AG10803 (cell line): ENCODE results near the gene ZSCAN21.

Experiments used
- DNase-seq: peaks from one replicate; pipeline ENCODE4 v3.0.0; 2010; ENCODE audit warnings: low read depth
- H3K4me3 ChIP-seq: 2 replicates; pipeline ENCODE4 v1.5.1; 2011; ENCODE audit warnings: mild to moderate bottlenecking, low read length, control low read depth
- CTCF ChIP-seq: conservative IDR thresholded peaks from 2 replicates; pipeline ENCODE4 v1.5.1; 2011; ENCODE audit warnings: mild to moderate bottlenecking, low read length, control low read depth, inconsistent platforms

ZSCAN21 gene

DNA sequence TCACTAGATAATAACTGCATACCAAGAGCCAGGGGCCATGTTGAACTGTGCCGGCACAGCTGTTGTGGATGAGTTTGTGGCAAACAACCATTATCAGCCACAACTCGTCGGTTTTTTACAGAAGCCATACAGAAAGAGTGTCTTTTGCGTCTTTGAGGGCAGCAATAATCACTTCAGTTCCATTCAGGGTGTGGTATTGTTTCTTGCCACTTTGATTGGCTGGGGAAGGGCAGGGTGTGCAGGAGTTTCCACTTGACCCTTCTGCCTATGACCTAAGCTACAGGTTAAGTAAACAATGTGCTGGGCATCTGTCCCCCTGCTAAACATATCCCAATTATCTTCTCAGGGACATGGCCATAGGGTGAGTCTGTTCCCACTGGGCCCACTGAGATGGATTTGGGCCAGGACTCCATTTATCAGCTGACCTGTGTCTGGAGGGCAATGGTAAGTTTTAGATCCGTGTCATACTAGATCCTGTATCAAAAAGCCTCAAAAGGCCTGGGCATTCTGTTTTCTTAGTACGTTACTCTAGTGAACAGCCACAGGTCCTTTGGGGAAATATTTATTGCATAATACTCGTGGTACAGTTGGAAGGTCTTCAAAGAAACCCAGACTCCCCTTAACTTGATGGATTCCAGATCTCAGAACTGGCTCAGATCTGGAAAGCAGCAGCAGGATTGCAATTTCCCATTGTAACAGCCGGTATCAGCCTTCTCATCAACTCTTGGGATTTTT is 16.0 kb downstream of the ZSCAN21 start:
- TF ChIP-seq CTCF, result no peak
- peak; percentile 89 for DNase-seq
- H3K4me3 ChIP-seq, result no peak overlapping the region

DNA sequence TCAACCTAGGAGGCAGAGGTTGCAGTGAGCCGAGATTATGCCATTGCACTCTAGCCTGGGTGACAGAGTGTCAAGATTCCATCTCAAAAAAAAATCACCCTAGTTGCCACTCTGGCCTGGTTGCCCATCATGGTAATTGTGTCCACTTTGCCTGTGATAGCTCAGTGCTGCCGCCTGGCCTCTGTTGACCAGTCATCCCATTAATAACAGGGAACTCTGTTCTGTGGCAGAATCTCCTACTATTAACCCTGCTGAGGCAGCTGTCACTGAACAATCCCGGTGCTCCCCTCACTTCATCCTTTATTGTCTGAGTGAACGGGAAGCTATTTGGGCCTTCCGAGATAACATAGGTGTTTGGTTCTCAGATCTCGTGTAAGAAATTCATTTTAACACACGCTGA is 17.4 kb downstream of the ZSCAN21 start:
- no peak for TF ChIP-seq CTCF
- DNase-seq, result no peak
- H3K4me3 ChIP-seq, result no peak overlapping the region

GRCh38 chr7:100069991-100070390 is 20.4 kb downstream of the ZSCAN21 start:
- TF ChIP-seq CTCF, result no peak
- DNase-seq, result no peak
- H3K4me3 ChIP-seq, result no peak overlapping the region

DNA sequence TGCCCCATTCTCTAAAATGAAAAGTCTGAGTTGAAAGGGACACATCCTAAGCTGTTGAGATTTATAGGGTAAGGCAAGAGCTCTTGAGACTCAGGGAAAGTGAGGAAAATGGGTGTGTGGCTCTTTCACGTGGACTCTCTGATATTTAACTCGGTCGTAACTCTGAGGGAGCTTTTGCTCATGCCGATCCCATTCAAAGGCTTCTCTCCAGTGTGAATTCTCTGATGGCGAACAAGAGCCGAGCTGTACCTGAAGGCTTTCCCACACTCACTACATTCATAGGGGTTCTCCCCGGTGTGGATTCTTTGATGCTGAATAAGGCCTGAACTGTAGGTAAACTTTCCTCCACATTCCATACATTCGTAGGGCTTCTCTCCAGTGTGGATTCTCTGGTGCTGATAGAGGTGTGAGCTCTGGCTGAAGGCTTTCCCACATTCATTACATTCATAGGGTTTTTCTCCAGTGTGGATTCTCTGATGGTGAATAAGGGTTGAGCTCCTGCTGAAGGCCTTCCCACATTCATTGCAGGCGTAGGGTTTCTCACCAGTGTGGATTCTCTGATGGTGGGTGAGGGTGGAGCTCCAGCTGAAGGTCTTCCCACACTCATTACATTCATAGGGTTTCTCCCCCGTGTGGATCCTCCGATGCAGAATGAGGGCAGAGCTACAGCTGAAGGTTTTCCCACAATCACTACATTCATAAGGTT is 21.6 kb downstream of the ZSCAN21 start:
- H3K4me3 ChIP-seq, result no peak overlapping the region
- no peak for DNase-seq
- no peak for TF ChIP-seq CTCF

GRCh38 chr7:100072462-100072861 is 22.9 kb downstream of the ZSCAN21 start:
- TF ChIP-seq CTCF, result no peak
- no peak overlapping the region for H3K4me3 ChIP-seq
- DNase-seq, result no peak

GRCh38 chr7:100074841-100075240 is 25.3 kb downstream of the ZSCAN21 start:
- no peak for DNase-seq
- H3K4me3 ChIP-seq, result no peak overlapping the region
- no peak for TF ChIP-seq CTCF

DNA sequence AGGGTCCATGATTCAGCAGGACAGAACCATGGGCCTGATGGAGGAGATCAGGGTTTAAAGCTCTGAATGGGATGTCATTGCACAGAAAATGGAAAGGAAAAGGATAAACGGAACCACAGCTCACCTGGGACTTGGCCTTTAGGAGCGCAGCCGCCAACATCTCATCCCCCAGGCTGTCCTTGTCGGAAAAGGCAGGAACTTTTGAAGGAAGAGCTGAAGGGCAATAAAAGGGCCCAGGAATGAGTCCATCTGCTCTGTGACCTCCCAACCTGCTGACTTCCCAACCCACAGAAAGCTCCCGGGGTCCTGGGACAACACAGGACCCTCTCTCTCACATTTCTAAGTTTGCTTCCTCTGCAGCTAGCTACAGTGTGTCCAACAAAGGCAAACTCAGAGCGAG is 25.8 kb downstream of the ZSCAN21 start:
- H3K4me3 ChIP-seq, result no peak overlapping the region
- TF ChIP-seq CTCF, result no peak
- DNase-seq, result no peak
